ENCODE data around the gene ZNF700. TPM values are rescaled to one million over a fixed set of nuclear protein-coding genes. Genes with fewer than 3 reads are reported as not detected.
"Not testable (repeated sequence)": the region's sequence is repeated elsewhere in the genome, so short reads cannot be mapped to it uniquely, and the experiment has no call there.

The ZNF700 gene
- total RNA-seq, 1 experiment from 2014 or later: 9.3 TPM

DNA sequence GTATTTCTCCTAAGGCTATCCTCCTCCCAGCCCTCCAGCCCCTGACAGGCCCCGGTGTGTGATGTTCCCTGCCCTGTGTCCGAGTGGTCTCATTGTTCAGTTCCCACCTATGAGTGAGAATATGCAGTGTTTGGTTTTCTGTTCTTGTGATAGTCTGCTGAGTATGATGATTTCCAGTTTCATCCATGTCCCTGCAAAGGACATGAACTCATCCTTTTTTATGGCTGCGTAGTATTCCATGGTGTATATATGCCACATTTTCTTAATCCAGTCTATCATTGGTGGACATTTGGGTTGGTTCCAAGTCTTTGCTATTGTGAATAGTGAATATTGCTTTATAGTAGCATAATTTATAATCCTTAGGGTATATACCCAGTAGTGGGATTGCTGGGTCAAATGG lies 10.9 kb downstream of the ZNF700 start:
- intact Hi-C loops (cut with micrococcal nuclease); H3K4me1 ChIP-seq (ENCODE audit: control insufficient read depth in 1 of 2, insufficient read depth in 2 of 2, low read length in 2 of 2); POLR2A ChIA-PET; H2AFZ ChIP-seq (ENCODE audit: low read depth, low read length, poor library complexity, severe bottlenecking); BruUV-seq (replicated peaks); CTCF ChIA-PET; RAD21 ChIA-PET (ENCODE audit: low non-redundant PET in 1 of 2, low total read pairs in 2 of 2, uncharacterized antibody in 2 of 2, unreplicated experiment in 2 of 2); ATAC-seq; H3K9me2 ChIP-seq (ENCODE audit: insufficient read depth); H3K4me3 ChIP-seq (replicated peaks in 1 of 2; ENCODE audit: low read depth in 1 of 2, low read length in 2 of 2); H3K4me2 ChIP-seq (ENCODE audit: low read length); H4K20me1 ChIP-seq (ENCODE audit: insufficient read depth); H3K27ac ChIP-seq (ENCODE audit: low read depth, low read length); DNase-seq (ENCODE audit: low read depth, low spot score); H3K36me3 ChIP-seq (ENCODE audit: control insufficient read depth in 1 of 2, insufficient read depth in 2 of 2, low read length in 2 of 2); H3K9ac ChIP-seq (ENCODE audit: low read length); H3K27me3 ChIP-seq (ENCODE audit: insufficient read depth, low read length): not testable (repeated sequence)
- Histone ChIP-seq H3K79me2 (ENCODE audit: insufficient read depth, low read length) (peaks cover 54% of the 10 kb centered on the region), H3K9me3 (ENCODE audit: control insufficient read depth in 1 of 2, insufficient read depth in 1 of 2, low read depth in 1 of 2, low read length in 2 of 2) (peaks cover 0 to 17% of the 10 kb centered on the region in 2 experiments; a peak in 2 of 4 replicates)

DNA sequence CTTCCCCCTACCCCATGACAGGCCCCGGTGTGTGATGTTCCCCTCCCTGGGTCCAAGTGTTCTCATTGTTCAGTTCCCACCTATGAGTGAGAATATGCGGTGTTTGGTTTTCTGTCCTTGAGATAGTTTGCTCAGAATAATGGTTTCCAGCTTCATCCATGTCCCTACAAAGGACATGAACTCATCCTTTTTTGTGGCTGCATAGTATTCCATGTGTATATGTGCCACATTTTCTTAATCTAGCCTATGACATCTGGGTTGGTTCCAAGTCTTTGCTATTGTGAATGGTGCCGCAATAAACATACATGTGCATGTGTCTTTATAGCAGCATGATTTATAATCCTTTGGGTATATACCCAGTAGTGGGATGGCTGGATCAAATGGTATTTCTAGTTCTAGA lies 13.5 kb downstream of the ZNF700 start:
- BruUV-seq (replicated peaks); DNase-seq (ENCODE audit: low read depth, low spot score); H3K27me3 ChIP-seq (ENCODE audit: insufficient read depth, low read length); H3K27ac ChIP-seq (ENCODE audit: low read depth, low read length); ATAC-seq; intact Hi-C loops (cut with micrococcal nuclease); H3K9ac ChIP-seq (ENCODE audit: low read length); H3K4me1 ChIP-seq (ENCODE audit: control insufficient read depth in 1 of 2, insufficient read depth in 2 of 2, low read length in 2 of 2); POLR2A ChIA-PET; H3K4me2 ChIP-seq (ENCODE audit: low read length); H3K36me3 ChIP-seq (ENCODE audit: control insufficient read depth in 1 of 2, insufficient read depth in 2 of 2, low read length in 2 of 2); H3K4me3 ChIP-seq (replicated peaks in 1 of 2; ENCODE audit: low read depth in 1 of 2, low read length in 2 of 2); H2AFZ ChIP-seq (ENCODE audit: low read depth, low read length, poor library complexity, severe bottlenecking); H3K9me2 ChIP-seq (ENCODE audit: insufficient read depth); RAD21 ChIA-PET (ENCODE audit: low non-redundant PET in 1 of 2, low total read pairs in 2 of 2, uncharacterized antibody in 2 of 2, unreplicated experiment in 2 of 2); H4K20me1 ChIP-seq (ENCODE audit: insufficient read depth); CTCF ChIA-PET: not testable (repeated sequence)
- Histone ChIP-seq H3K79me2 (ENCODE audit: insufficient read depth, low read length) (peaks cover 48% of the 10 kb centered on the region), H3K9me3 (ENCODE audit: control insufficient read depth in 1 of 2, insufficient read depth in 1 of 2, low read depth in 1 of 2, low read length in 2 of 2) (peaks cover 11 to 33% of the 10 kb centered on the region in 2 experiments; a peak in 3 of 4 replicates)

DNA sequence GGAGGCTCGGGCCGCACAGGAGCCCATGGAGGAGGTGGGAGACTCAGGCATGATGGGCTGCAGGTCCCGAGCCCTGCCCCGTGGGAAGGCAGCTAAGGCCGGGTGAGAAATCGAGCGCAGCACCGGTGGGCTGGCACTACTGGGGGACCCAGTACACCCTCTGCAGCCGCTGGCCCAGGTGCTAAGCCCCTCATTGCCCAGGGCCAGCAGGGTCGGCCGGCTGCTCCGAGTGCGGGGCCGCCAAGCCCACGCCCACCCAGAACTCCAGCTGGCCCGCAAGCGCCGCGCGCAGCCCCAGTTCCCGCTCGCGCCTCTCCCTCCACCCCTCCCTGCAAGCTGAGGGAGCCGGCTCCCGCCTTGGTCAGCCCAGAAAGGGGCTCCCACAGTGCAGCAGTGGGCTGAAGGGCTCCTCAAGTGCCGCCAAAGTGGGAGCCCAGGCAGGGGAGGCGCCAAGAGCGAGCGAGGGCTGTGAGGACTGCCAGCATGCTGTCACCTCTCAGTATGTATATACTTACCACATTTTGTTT lies 16.5 kb downstream of the ZNF700 start:
- intact Hi-C loops (cut with micrococcal nuclease); H3K27me3 ChIP-seq (ENCODE audit: insufficient read depth, low read length); ATAC-seq; RAD21 ChIA-PET (ENCODE audit: low non-redundant PET in 1 of 2, low total read pairs in 2 of 2, uncharacterized antibody in 2 of 2, unreplicated experiment in 2 of 2); H3K4me1 ChIP-seq (ENCODE audit: control insufficient read depth in 1 of 2, insufficient read depth in 2 of 2, low read length in 2 of 2); H3K4me2 ChIP-seq (ENCODE audit: low read length); BruUV-seq (replicated peaks); H4K20me1 ChIP-seq (ENCODE audit: insufficient read depth); H3K27ac ChIP-seq (ENCODE audit: low read depth, low read length); H3K4me3 ChIP-seq (replicated peaks in 1 of 2; ENCODE audit: low read depth in 1 of 2, low read length in 2 of 2); H2AFZ ChIP-seq (ENCODE audit: low read depth, low read length, poor library complexity, severe bottlenecking); H3K9me2 ChIP-seq (ENCODE audit: insufficient read depth); H3K36me3 ChIP-seq (ENCODE audit: control insufficient read depth in 1 of 2, insufficient read depth in 2 of 2, low read length in 2 of 2); CTCF ChIA-PET; POLR2A ChIA-PET; DNase-seq (ENCODE audit: low read depth, low spot score); H3K9ac ChIP-seq (ENCODE audit: low read length): not testable (repeated sequence)
- Histone ChIP-seq H3K9me3 (ENCODE audit: control insufficient read depth in 1 of 2, insufficient read depth in 1 of 2, low read depth in 1 of 2, low read length in 2 of 2) (peaks cover 36 to 54% of the 10 kb centered on the region in 2 experiments; a peak in 3 of 4 replicates), H3K79me2 (ENCODE audit: insufficient read depth, low read length) (peaks cover 35% of the 10 kb centered on the region)
